ENCODE measurements around the gene APOBEC3A. TPM values are rescaled to one million over a fixed set of nuclear protein-coding genes. Genes with fewer than 3 reads are reported as not detected.

Gene APOBEC3A
- total and polyA plus RNA-seq, 2 of the 4 experiments (the other 2 are of a cell fraction), result not detected

DNA sequence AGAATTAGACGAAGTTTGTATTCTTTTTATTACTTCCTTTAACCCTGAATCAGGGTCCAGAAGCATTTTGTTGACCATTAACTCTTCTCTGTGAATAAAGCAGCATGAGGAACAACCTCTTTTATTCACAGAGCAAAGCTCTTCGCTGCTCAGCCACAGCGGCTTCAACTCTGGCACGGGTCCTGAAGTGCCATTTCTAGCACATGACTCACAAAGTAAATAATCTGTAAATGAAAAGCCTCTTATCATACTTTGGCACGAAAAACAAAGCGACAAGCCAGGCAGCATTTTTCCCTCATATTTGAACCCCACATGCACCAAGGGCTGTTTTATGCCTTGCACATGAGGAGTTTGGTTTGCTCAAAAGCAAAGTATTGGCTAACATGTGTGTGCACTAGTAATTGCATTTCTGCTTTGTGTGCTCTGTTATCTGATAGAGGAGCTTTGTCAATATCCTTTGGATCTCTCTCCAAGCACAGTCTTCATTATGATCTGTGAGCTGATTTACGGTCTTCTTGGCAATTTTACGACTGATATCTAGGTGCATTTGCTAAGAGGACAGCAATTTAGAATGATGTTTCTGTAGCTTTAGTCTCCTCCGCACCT, 33.0 kb upstream of the APOBEC3A start:
- POLR2A ChIA-PET (ENCODE audit: unreplicated experiment), result interaction anchor here (0.6 kb wide), 1 partner anchor 27 kb away, joined by 3 read pairs; no protein-coding TSS in a partner anchor
- Histone ChIP-seq H2AK5ac (ENCODE audit: low read depth, low read length) (peak overlapping the region; percentile 10; the same call in 1 of the 2 replicates), H3K9me1 (ENCODE audit: insufficient read depth, low read length) (peaks cover 7% of the 10 kb centered on the region), H3K4ac (ENCODE audit: low read depth, low read length) (peak overlapping the region; percentile 95), H4K20me1 (ENCODE audit: insufficient read depth, low read length) (peaks cover 4% of the 10 kb centered on the region; the same call in 1 of the 2 replicates), H4K8ac (ENCODE audit: low read depth in 2 of 2, low read length in 2 of 2) (peak overlapping the region; percentile 19 to 74; a peak in 3 of 4 replicates), H3K14ac (replicated peaks; ENCODE audit: low read depth, low read length) (peak overlapping the region; percentile 28; the same call in 1 of the 2 replicates), H3K27ac (ENCODE audit: insufficient read depth, low read length) (peak overlapping the region; percentile 93; the same call in 1 of the 2 replicates), H3K4me3 (ENCODE audit: insufficient read depth, low read depth, low read length) (peak overlapping the region; percentile 7; the same call in 1 of the 2 replicates), H2BK5ac (ENCODE audit: low read depth, low read length, poor library complexity, severe bottlenecking) (peak overlapping the region; percentile 65), H3K9me3 (ENCODE audit: control insufficient read depth, insufficient read depth, low read length) (no peaks in the 10 kb centered on the region), H3K27me3 (ENCODE audit: control insufficient read depth, insufficient read depth, low read length) (peaks cover 5% of the 10 kb centered on the region; the same call in 1 of the 2 replicates), H2AK9ac (replicated peaks; ENCODE audit: low read depth, low read length, poor library complexity) (no peak overlapping the region), H2BK15ac (ENCODE audit: low read depth, low read length) (peak overlapping the region; percentile 51; the same call in 1 of the 3 replicates), H3K4me2 (ENCODE audit: low read depth, low read length) (peak overlapping the region; percentile 80), H4K5ac (ENCODE audit: low read depth, low read length) (no peak overlapping the region; the same call in 1 of the 2 replicates), H3K4me1 (ENCODE audit: control insufficient read depth, insufficient read depth, low read length) (peaks cover 6% of the 10 kb centered on the region), H3K18ac (ENCODE audit: low read depth, low read length) (peak overlapping the region; percentile 13; the same call in 1 of the 2 replicates), H3K36me3 (ENCODE audit: control insufficient read depth, insufficient read depth, low read length) (no peaks in the 10 kb centered on the region), H3K56ac (ENCODE audit: extremely low read depth, insufficient read depth, low read length) (peak overlapping the region; percentile 73; the same call in 1 of the 2 replicates), H2BK20ac (ENCODE audit: low read depth, low read length) (peak overlapping the region; percentile 11), H2BK120ac (ENCODE audit: low read depth, low read length) (peak overlapping the region; percentile 93), H2AFZ (replicated peaks; ENCODE audit: low read length, poor library complexity) (no peak overlapping the region), H4K91ac (ENCODE audit: insufficient read depth, low read depth, low read length) (peak overlapping the region; percentile 97; the same call in 1 of the 2 replicates), H3K9ac (ENCODE audit: low read depth, low read length) (peak overlapping the region; percentile 50), H3K79me1 (ENCODE audit: low read depth in 1 of 2, low read length in 2 of 2) (no peaks in the 10 kb centered on the region), H3K23ac (ENCODE audit: low read depth, low read length) (peak overlapping the region; percentile 63)
- BruUV-seq (replicated peaks), result no TSS peak
- ATAC-seq (ENCODE audit: low read depth), result peak; percentile 75
- CTCF ChIA-PET, result interaction anchor here (0.6 to 1.3 kb wide), 2 partner anchors 55 to 79 kb away, joined by 4 to 5 read pairs; no protein-coding TSS in a partner anchor
- in situ Hi-C loops (cut with MboI; ENCODE audit: low sequenced_read_pairs) (no loop called here), dilution Hi-C loops (cut with HindIII; ENCODE audit: low sequenced_read_pairs, unreplicated experiment) (no loop called here), intact Hi-C loops (cut with micrococcal nuclease) (loop anchor here (2.0 kb wide), 1 partner anchor 52 kb away; the partner anchor contains the start of gene CBX6)
- 0% methylated on average over 4 of the region's 9 CpGs; no CpG with 5 or more reads in 1 of the 2 experiments for WGBS, 2 experiments (ENCODE audit: extremely low coverage in 2 of 2, insufficient read length in 1 of 2)
- DNase-seq, result peak; percentile 90
- no peak for TF ChIP-seq MAZ (IDR thresholded peaks at IDR 0.05; ENCODE audit: borderline replicate concordance, low read depth, low read length)
- 0 out of 2 replicates have a peak, but pooled peaks have one; percentile 68 for TF ChIP-seq MXI1 (IDR thresholded peaks at IDR 0.05; ENCODE audit: borderline replicate concordance, low read depth, low read length)
- TF ChIP-seq BHLHE40 (IDR thresholded peaks at IDR 0.05; ENCODE audit: low read depth, low read length), result peak; percentile 89
- TF ChIP-seq, protein P1, sequence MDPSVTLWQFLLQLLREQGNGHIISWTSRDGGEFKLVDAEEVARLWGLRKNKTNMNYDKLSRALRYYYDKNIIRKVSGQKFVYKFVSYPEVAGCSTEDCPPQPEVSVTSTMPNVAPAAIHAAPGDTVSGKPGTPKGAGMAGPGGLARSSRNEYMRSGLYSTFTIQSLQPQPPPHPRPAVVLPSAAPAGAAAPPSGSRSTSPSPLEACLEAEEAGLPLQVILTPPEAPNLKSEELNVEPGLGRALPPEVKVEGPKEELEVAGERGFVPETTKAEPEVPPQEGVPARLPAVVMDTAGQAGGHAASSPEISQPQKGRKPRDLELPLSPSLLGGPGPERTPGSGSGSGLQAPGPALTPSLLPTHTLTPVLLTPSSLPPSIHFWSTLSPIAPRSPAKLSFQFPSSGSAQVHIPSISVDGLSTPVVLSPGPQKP (IDR thresholded peaks at IDR 0.05; ENCODE audit: borderline replicate concordance, low read depth, low read length), result no peak
- TF ChIP-seq POLR2A (IDR thresholded peaks at IDR 0.05; ENCODE audit: low read depth, low read length), result no peak
- TF ChIP-seq, protein P2, sequence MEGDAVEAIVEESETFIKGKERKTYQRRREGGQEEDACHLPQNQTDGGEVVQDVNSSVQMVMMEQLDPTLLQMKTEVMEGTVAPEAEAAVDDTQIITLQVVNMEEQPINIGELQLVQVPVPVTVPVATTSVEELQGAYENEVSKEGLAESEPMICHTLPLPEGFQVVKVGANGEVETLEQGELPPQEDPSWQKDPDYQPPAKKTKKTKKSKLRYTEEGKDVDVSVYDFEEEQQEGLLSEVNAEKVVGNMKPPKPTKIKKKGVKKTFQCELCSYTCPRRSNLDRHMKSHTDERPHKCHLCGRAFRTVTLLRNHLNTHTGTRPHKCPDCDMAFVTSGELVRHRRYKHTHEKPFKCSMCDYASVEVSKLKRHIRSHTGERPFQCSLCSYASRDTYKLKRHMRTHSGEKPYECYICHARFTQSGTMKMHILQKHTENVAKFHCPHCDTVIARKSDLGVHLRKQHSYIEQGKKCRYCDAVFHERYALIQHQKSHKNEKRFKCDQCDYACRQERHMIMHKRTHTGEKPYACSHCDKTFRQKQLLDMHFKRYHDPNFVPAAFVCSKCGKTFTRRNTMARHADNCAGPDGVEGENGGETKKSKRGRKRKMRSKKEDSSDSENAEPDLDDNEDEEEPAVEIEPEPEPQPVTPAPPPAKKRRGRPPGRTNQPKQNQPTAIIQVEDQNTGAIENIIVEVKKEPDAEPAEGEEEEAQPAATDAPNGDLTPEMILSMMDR (conservative IDR thresholded peaks at IDR 0.05; ENCODE audit: low read depth, low read length), result no peak
- no peak for TF ChIP-seq CHD1 (IDR thresholded peaks at IDR 0.05; ENCODE audit: low read depth, low read length)
- no peak for TF ChIP-seq RAD21 (IDR thresholded peaks at IDR 0.05; ENCODE audit: low read length)
- peak; percentile 15; the same call in 1 of the 2 replicates for TF ChIP-seq CEBPB (IDR thresholded peaks at IDR 0.05; ENCODE audit: low read depth, low read length)
- no peak for TF ChIP-seq RFX5 (IDR thresholded peaks at IDR 0.05; ENCODE audit: low read depth, low read length)
- no peak for TF ChIP-seq NFE2L2 (IDR thresholded peaks at IDR 0.05; ENCODE audit: low read depth, low read length)
- TF ChIP-seq FOS (IDR thresholded peaks at IDR 0.05; ENCODE audit: low read depth, low read length), result peak; percentile 79
- no peak for TF ChIP-seq RCOR1 (IDR thresholded peaks at IDR 0.05; ENCODE audit: insufficient replicate concordance, low read length)
